Naive thymus-derived CD4-positive, alpha-beta T cell (primary cell): ENCODE data around the gene TMEM72. TPM values are rescaled to one million over a fixed set of nuclear protein-coding genes. Genes with fewer than 3 reads are reported as not detected.

ENCODE experiments used
- ATAC-seq: fragments of 150-1000 bp; cut with Tn5 transposase; 2 replicates; pipeline ENCODE4 v1.10.0; 2021; ENCODE audit warnings: mild to moderate bottlenecking, moderate library complexity
- CTCF ChIA-PET: fragments of 350-600 bp; sonication (Branson Sonifier 250); formaldehyde crosslinking; loops from one replicate; lab custom pipeline; 2021; ENCODE audit warnings: antibody characterized with exemption; lab: Charles Lee
- POLR2A ChIA-PET: fragments of 350-600 bp; sonication (Branson Sonifier 250); formaldehyde crosslinking; loops from one replicate; lab custom pipeline; 2021; ENCODE audit warnings: antibody characterized with exemption, inconsistent platforms; lab: Charles Lee
- DNase-seq, 9 donors: peaks; one replicate each; pipeline versions ENCODE4 v3.0.0 to v3.0.0-alpha.2; 2020 to 2022; ENCODE audit warnings: mixed read lengths in 1 of 9
- H3K27ac ChIP-seq: one replicate; pipeline ENCODE4 v1.7.0; 2013; ENCODE audit warnings: mild to moderate bottlenecking, low read depth, low read length, moderate library complexity
- H3K27me3 ChIP-seq, 2 donors: one replicate each; pipeline ENCODE4 v1.7.0; 2013; ENCODE audit warnings: low read length in 2 of 2, mild to moderate bottlenecking in 2 of 2, moderate library complexity in 2 of 2; ENCODE audit not compliant: control insufficient read depth in 2 of 2, insufficient read depth in 2 of 2
- H3K36me3 ChIP-seq, 3 experiments: 1 replicate in 2 of 3; 2 replicates in 1 of 3; pipeline ENCODE4 v1.7.0; 2013; ENCODE audit warnings: low read length in 3 of 3, mild to moderate bottlenecking in 3 of 3, moderate library complexity in 1 of 3; ENCODE audit not compliant: insufficient read depth in 3 of 3, control insufficient read depth in 2 of 3
- H3K4me1 ChIP-seq, 2 donors: one replicate each; pipeline ENCODE4 v1.7.0; 2013; ENCODE audit warnings: low read length in 2 of 2, mild to moderate bottlenecking in 2 of 2, moderate library complexity in 1 of 2; ENCODE audit not compliant: control insufficient read depth in 2 of 2, insufficient read depth in 2 of 2
- H3K4me3 ChIP-seq: 2 replicates; pipeline ENCODE4 v1.7.0; 2013; ENCODE audit warnings: mild to moderate bottlenecking, low read length
- H3K9me3 ChIP-seq, 3 experiments: 1 replicate in 2 of 3; 2 replicates in 1 of 3; pipeline ENCODE4 v1.7.0; 2013; ENCODE audit warnings: low read length in 3 of 3; ENCODE audit not compliant: control insufficient read depth in 2 of 3
- H3K27ac Mint-ChIP-seq, 9 donors: one replicate each; pipeline ENCODE4 v1.8.0; 2020 to 2022; ENCODE audit warnings: mixed read lengths in 9 of 9, mild to moderate bottlenecking in 8 of 9, moderate library complexity in 5 of 9, inconsistent platforms in 2 of 9
- H3K27me3 Mint-ChIP-seq, 5 donors: one replicate each; pipeline ENCODE4 v1.8.0; 2021 to 2022; ENCODE audit warnings: mixed read lengths in 5 of 5, mild to moderate bottlenecking in 1 of 5
- H3K36me3 Mint-ChIP-seq, 5 donors: one replicate each; pipeline ENCODE4 v1.8.0; 2020 to 2022; ENCODE audit warnings: mixed read lengths in 5 of 5, mild to moderate bottlenecking in 3 of 5, inconsistent platforms in 1 of 5
- H3K4me1 Mint-ChIP-seq, 7 donors: one replicate each; pipeline ENCODE4 v1.8.0; 2020 to 2022; ENCODE audit warnings: mixed read lengths in 7 of 7, mild to moderate bottlenecking in 3 of 7, inconsistent platforms in 1 of 7
- H3K4me3 Mint-ChIP-seq, 10 donors: one replicate each; pipeline ENCODE4 v1.8.0; 2020 to 2022; ENCODE audit warnings: mild to moderate bottlenecking in 10 of 10, mixed read lengths in 10 of 10, moderate library complexity in 6 of 10, inconsistent platforms in 2 of 10
- H3K9me3 Mint-ChIP-seq, 11 donors: one replicate each; pipeline ENCODE4 v1.8.0; 2020 to 2022; ENCODE audit warnings: mixed read lengths in 11 of 11, mild to moderate bottlenecking in 4 of 11, inconsistent platforms in 1 of 11, moderate library complexity in 1 of 11
- intact Hi-C, 2 donors: fragments of 100-400 bp; cut with micrococcal nuclease; formaldehyde crosslinking; loops; one replicate each; pipeline ENCODE4 v1.15.1; 2023
- polyA plus RNA-seq, 2 donors: library from polyadenylated mRNA; unstranded; fragments of 300-500 nt; fragmentation: Illumina TruSeq; gene quantifications; one replicate each; pipeline ENCODE4 v1.2.3, GENCODE V29; 2021
- total RNA-seq, 6 experiments: library from RNA in 5 of 6; stranded (reverse) in 5 of 6; gene quantifications; 1 replicate in 5 of 6; 2 replicates in 1 of 6; pipeline ENCODE4 v1.2.3 and lab custom pipeline; 2021 to 2026

Gene TMEM72
- total and polyA plus RNA-seq, 7 experiments from 2014 or later, result not detected

- peaks cover 0 to 20% (median 0%) of the 10 kb centered on the region in 5 donors for H3K27me3 Mint-ChIP-seq
Measured at GRCh38 chr10:44883593-44884331, 27.4 kb upstream of the TMEM72 start.

GRCh38 chr10:44885710-44886109 is 25.4 kb upstream of the TMEM72 start:
- intact Hi-C loops, result loop anchor here in 1 of 2 donors (1.0 kb wide), 1 partner anchor 44 kb away; no protein-coding TSS in a partner anchor
- ATAC-seq (no peak), DNase-seq (no peak)
- H3K27ac ChIP-seq, result no peak overlapping the region
- ChIA-PET CTCF (interaction anchor here (0.6 kb wide), 1 partner anchor 1788 kb away, joined by 3 read pairs; no protein-coding TSS in a partner anchor), POLR2A (no interaction called here)
- no peaks in the 10 kb centered on the region for H3K27me3 ChIP-seq
- Mint-ChIP-seq H3K4me3 (no peak overlapping the region), H3K27me3 (peaks cover 0 to 13% (median 0%) of the 10 kb centered on the region in 5 donors), H3K27ac (no peak overlapping the region), H3K9me3 (no peaks in the 10 kb centered on the region), H3K4me1 (peaks cover 0 to 5% (median 0%) of the 10 kb centered on the region in 7 donors), H3K36me3 (no peaks in the 10 kb centered on the region)
- H3K4me3 ChIP-seq, result no peak overlapping the region
- H3K4me1 ChIP-seq, result no peaks in the 10 kb centered on the region
- no peaks in the 10 kb centered on the region for H3K36me3 ChIP-seq
- no peaks in the 10 kb centered on the region for H3K9me3 ChIP-seq

More at GRCh38 chr10:44883593-44884331, 27.4 kb upstream of the TMEM72 start:
- Histone ChIP-seq H3K4me1 (peaks cover 0 to 7% of the 10 kb centered on the region in 2 donors), H3K27ac (no peak overlapping the region), H3K9me3 (no peaks in the 10 kb centered on the region), H3K36me3 (no peaks in the 10 kb centered on the region), H3K27me3 (no peaks in the 10 kb centered on the region), H3K4me3 (no peak overlapping the region)
- H3K9me3 Mint-ChIP-seq, result no peaks in the 10 kb centered on the region
- ChIA-PET POLR2A (no interaction called here), CTCF (interaction anchor here (1.3 kb wide), 1 partner anchor 12 kb away, joined by 3 read pairs; no protein-coding TSS in a partner anchor)
- H3K27ac Mint-ChIP-seq, result no peak overlapping the region
- intact Hi-C loops, result no loop called here
- ATAC-seq (no peak), DNase-seq (no peak)
- H3K4me1 Mint-ChIP-seq, result peaks cover 5 to 15% (median 13%) of the 10 kb centered on the region in 7 donors
- H3K4me3 Mint-ChIP-seq, result no peak overlapping the region
- H3K36me3 Mint-ChIP-seq, result no peaks in the 10 kb centered on the region

GRCh38 chr10:44886966-44887365 is 24.2 kb upstream of the TMEM72 start:
- H3K27ac ChIP-seq, result no peak overlapping the region
- ATAC-seq, result no peak
- no peak overlapping the region for H3K27ac Mint-ChIP-seq
- no peaks in the 10 kb centered on the region for H3K27me3 ChIP-seq
- intact Hi-C loops, result no loop called here
- ChIA-PET POLR2A (no interaction called here), CTCF (no interaction called here)
- H3K4me1 ChIP-seq, result no peaks in the 10 kb centered on the region
- H3K4me3 Mint-ChIP-seq, result no peak overlapping the region
- H3K4me1 Mint-ChIP-seq, result peaks cover 0 to 2% (median 0%) of the 10 kb centered on the region in 7 donors
- H3K36me3 ChIP-seq, result no peaks in the 10 kb centered on the region
- H3K9me3 Mint-ChIP-seq, result no peaks in the 10 kb centered on the region
- peaks cover 0 to 12% (median 0%) of the 10 kb centered on the region in 5 donors for H3K27me3 Mint-ChIP-seq
- H3K4me3 ChIP-seq, result no peak overlapping the region
- H3K9me3 ChIP-seq, result no peaks in the 10 kb centered on the region
- no peaks in the 10 kb centered on the region for H3K36me3 Mint-ChIP-seq
- DNase-seq, result no peak

GRCh38 chr10:44888886-44889285 is 22.3 kb upstream of the TMEM72 start:
- ChIA-PET CTCF (no interaction called here), POLR2A (interaction anchor here (0.5 kb wide), 1 partner anchor 17 kb away, joined by 4 read pairs; no protein-coding TSS in a partner anchor)
- ATAC-seq, result no peak
- Histone ChIP-seq H3K4me1 (no peaks in the 10 kb centered on the region), H3K36me3 (no peaks in the 10 kb centered on the region), H3K4me3 (no peak overlapping the region), H3K9me3 (no peaks in the 10 kb centered on the region), H3K27ac (no peak overlapping the region), H3K27me3 (no peaks in the 10 kb centered on the region)
- intact Hi-C loops, result no loop called here
- Mint-ChIP-seq H3K36me3 (no peaks in the 10 kb centered on the region), H3K4me1 (no peaks in the 10 kb centered on the region), H3K9me3 (no peaks in the 10 kb centered on the region), H3K27me3 (peaks cover 0 to 5% (median 0%) of the 10 kb centered on the region in 5 donors), H3K4me3 (no peak overlapping the region), H3K27ac (no peak overlapping the region)
- no peak for DNase-seq

- H3K4me1 ChIP-seq, result no peaks in the 10 kb centered on the region
- intact Hi-C loops, result no loop called here
- no peaks in the 10 kb centered on the region for H3K36me3 ChIP-seq
- DNase-seq, result no peak
- ATAC-seq, result no peak
- H3K36me3 Mint-ChIP-seq, result no peaks in the 10 kb centered on the region
- H3K27ac Mint-ChIP-seq, result peak overlapping the region in 1 of 9 donors; percentile 57
- no peak overlapping the region for H3K27ac ChIP-seq
- peaks cover 0 to 2% (median 0%) of the 10 kb centered on the region in 5 donors for H3K27me3 Mint-ChIP-seq
- H3K4me3 Mint-ChIP-seq, result no peak overlapping the region
- no peak overlapping the region for H3K4me3 ChIP-seq
- H3K4me1 Mint-ChIP-seq, result no peaks in the 10 kb centered on the region
- ChIA-PET POLR2A (no interaction called here), CTCF (no interaction called here)
- no peaks in the 10 kb centered on the region for H3K27me3 ChIP-seq
- no peaks in the 10 kb centered on the region for H3K9me3 Mint-ChIP-seq
- no peaks in the 10 kb centered on the region for H3K9me3 ChIP-seq
Measured at GRCh38 chr10:44889834-44890233, 21.3 kb upstream of the TMEM72 start.

- Histone ChIP-seq H3K9me3 (no peaks in the 10 kb centered on the region), H3K4me3 (no peak overlapping the region), H3K36me3 (no peaks in the 10 kb centered on the region), H3K27me3 (no peaks in the 10 kb centered on the region), H3K27ac (no peak overlapping the region), H3K4me1 (no peaks in the 10 kb centered on the region)
- no peaks in the 10 kb centered on the region for H3K9me3 Mint-ChIP-seq
- ATAC-seq, result no peak
- H3K4me1 Mint-ChIP-seq, result no peaks in the 10 kb centered on the region
- no peak for DNase-seq
- intact Hi-C loops, result no loop called here
- ChIA-PET POLR2A (no interaction called here), CTCF (no interaction called here)
- H3K36me3 Mint-ChIP-seq, result no peaks in the 10 kb centered on the region
- H3K27me3 Mint-ChIP-seq, result no peaks in the 10 kb centered on the region
- H3K4me3 Mint-ChIP-seq, result no peak overlapping the region
- no peak overlapping the region for H3K27ac Mint-ChIP-seq
Measured at GRCh38 chr10:44890696-44891563, 20.2 kb upstream of the TMEM72 start.
